Subcutaneous abdominal adipose tissue (tissue), 5 donors: ENCODE results near the gene GMDS.
"Not testable (repeated sequence)": the region's sequence is repeated elsewhere in the genome, so short reads cannot be mapped to it uniquely, and the experiment has no call there.

Source experiments
- H3K27ac ChIP-seq: one replicate; pipeline ENCODE4 v1.7.0; 2013; ENCODE audit warnings: low read depth, mild to moderate bottlenecking, inconsistent platforms, low read length, moderate library complexity
- H3K27me3 ChIP-seq, 5 donors: one replicate each; pipeline ENCODE4 v1.7.0; 2013; ENCODE audit warnings: low read length in 5 of 5, inconsistent platforms in 1 of 5; ENCODE audit not compliant: control insufficient read depth in 5 of 5, insufficient read depth in 4 of 5
- H3K36me3 ChIP-seq, 5 donors: one replicate each; pipeline ENCODE4 v1.7.0; 2013; ENCODE audit warnings: low read length in 5 of 5; ENCODE audit not compliant: control insufficient read depth in 5 of 5, insufficient read depth in 5 of 5
- H3K4me1 ChIP-seq, 5 donors: one replicate each; pipeline ENCODE4 v1.7.0; 2013; ENCODE audit warnings: low read length in 5 of 5, mild to moderate bottlenecking in 3 of 5, moderate library complexity in 1 of 5; ENCODE audit not compliant: control insufficient read depth in 5 of 5, insufficient read depth in 5 of 5
- H3K4me3 ChIP-seq, 5 donors: one replicate each; pipeline ENCODE4 v1.7.0; 2013; ENCODE audit warnings: low read length in 5 of 5, low read depth in 1 of 5
- H3K9ac ChIP-seq, 5 donors: one replicate each; pipeline ENCODE4 v1.7.0; 2013; ENCODE audit warnings: low read length in 5 of 5, mild to moderate bottlenecking in 4 of 5, moderate library complexity in 3 of 5
- H3K9me3 ChIP-seq, 5 donors: one replicate each; pipeline ENCODE4 v1.7.0; 2013; ENCODE audit warnings: low read length in 5 of 5; ENCODE audit not compliant: control insufficient read depth in 5 of 5
- donor health status: healthy.
- donor health status: healthy.
- donor health status: healthy.
- donor health status: healthy.
- donor health status: healthy.

Gene GMDS

DNA sequence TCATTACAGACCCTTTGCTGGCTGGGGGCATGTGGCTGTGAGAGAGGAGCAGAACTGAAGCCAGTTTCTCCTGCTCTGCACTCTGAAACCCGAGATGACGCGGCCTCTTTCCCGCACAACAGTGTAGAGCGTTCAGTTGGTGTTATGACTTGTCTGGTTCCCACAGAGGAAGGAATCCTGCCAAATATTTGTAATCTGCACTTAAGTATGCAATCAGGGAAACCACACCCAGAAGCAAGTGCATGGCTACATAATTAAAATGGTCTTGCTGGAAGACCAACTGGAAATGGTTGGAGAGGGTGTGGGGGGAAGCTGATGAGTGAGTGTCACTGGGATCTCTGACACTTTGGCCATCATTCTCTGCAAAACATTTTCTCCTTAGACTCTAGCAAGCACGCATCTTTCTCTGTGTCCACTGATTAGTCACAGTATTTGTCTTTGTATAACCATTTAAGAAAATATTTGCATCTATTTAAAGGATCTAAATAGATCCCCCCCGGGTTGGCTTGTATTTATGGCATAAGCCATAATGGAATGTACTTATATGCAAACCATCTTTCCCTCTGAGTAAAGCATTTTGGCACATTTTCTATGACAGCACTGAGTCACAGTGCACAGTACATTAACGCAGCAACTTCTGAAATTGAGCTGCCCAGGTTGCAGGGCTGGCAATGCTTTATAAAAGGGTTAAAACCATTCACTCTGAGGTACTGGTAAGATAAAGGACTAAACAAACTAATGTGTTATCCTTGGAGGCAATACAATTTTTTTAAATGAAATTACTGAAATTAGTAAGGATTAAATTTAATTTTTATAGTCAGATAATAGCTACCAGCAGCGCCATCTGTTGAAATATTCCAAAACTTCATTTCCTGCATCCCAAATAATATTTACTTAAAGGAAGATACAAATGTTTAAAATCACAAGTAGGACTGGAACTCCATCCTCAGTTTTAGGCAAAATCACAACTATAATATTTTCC is 559.0 kb downstream of the GMDS start:
- peaks cover 2 to 13% (median 10%) of the 10 kb centered on the region in 5 donors for H3K4me1 ChIP-seq

DNA sequence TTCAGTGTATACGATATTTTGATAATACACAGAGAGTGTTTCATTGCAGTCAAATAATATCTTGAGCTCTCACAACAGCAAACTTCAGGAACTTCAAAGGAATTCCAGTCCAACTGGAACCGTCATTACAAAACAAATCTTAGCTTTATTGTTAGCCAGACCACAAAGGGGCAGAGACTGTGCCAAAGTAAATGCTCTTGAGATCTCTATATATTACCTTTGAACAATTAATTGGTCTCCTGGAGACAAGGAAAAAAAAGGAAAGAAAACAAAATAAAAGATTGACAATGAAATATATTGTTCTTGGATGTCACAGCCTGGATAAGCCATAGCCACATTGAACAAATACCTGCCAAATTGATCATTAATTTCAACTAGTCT is 565.7 kb downstream of the GMDS start:
- Histone ChIP-seq H3K9me3 (no peaks in the 10 kb centered on the region), H3K27me3 (no peaks in the 10 kb centered on the region), H3K4me1 (peaks cover 0 to 8% (median 0%) of the 10 kb centered on the region in 5 donors), H3K36me3 (no peaks in the 10 kb centered on the region), H3K9ac (no peak overlapping the region), H3K27ac (no peak overlapping the region), H3K4me3 (no peak overlapping the region)

More for the DNA sequence above, 559.0 kb downstream of the GMDS start:
- Histone ChIP-seq H3K9me3 (no peaks in the 10 kb centered on the region), H3K36me3 (no peaks in the 10 kb centered on the region), H3K9ac (peak overlapping the region in 1 of 5 donors; percentile 14), H3K27ac (no peak overlapping the region), H3K4me3 (no peak overlapping the region), H3K27me3 (no peaks in the 10 kb centered on the region)

DNA sequence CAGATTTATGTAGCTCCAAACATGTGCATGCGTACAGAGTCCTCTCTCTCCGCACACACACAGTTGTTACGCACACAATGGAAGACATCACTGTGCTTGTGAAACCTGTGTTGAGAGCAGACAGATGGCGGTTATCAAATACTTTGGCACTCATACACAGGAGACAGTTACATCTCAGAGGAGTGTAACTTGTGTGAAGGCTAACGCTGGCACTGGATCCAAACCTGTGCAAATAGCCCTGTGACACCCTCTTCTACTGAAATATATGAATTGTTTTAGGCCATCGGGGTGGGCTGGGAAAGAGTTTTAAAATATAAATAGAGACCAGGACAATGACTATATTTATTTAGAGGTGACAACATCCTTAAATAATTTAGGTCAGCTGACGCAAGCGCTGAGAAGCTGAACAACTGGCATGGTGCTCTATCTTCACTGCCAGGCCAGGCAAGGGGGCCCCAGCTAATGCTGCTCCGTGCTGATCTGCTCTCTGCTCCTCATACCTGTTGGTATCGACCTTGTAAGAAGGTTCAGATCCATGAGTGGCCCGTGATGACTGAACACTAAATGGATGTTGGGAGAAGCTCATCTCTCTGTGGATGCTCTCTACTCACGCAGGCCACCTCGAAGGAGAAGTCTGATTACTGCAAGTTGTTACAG is 566.2 kb downstream of the GMDS start:
- no peak overlapping the region for H3K4me3 ChIP-seq
- H3K36me3 ChIP-seq = no peaks in the 10 kb centered on the region
- peaks cover 0 to 8% (median 0%) of the 10 kb centered on the region in 5 donors for H3K4me1 ChIP-seq
- H3K27ac ChIP-seq = no peak overlapping the region
- H3K27me3 ChIP-seq = no peaks in the 10 kb centered on the region
- H3K9me3 ChIP-seq = no peaks in the 10 kb centered on the region
- no peak overlapping the region for H3K9ac ChIP-seq

DNA sequence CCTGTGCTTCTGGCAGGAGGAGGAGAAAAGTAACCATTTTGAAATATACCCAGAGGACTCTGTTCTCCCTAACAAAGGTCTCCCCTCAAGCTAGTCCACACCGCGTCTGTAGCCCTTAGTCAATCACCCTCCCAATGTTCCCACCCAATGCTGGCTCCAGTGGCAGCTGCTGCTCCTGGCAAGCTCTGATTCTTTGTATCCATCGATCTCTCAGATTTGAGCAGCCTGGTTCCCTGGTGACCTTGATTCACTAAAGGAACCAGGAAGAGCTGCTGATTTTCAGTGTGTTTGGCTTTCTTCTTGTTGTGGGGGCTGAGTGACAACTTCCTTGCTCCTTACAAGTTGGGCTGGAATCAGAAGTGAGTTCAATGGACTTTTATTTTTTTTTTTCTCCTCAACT is 567.2 kb downstream of the GMDS start:
- no peaks in the 10 kb centered on the region for H3K9me3 ChIP-seq
- H3K27ac ChIP-seq = no peak overlapping the region
- no peaks in the 10 kb centered on the region for H3K36me3 ChIP-seq
- no peak overlapping the region for H3K4me3 ChIP-seq
- no peaks in the 10 kb centered on the region for H3K27me3 ChIP-seq
- no peak overlapping the region for H3K9ac ChIP-seq
- peaks cover 0 to 8% (median 0%) of the 10 kb centered on the region in 5 donors for H3K4me1 ChIP-seq

DNA sequence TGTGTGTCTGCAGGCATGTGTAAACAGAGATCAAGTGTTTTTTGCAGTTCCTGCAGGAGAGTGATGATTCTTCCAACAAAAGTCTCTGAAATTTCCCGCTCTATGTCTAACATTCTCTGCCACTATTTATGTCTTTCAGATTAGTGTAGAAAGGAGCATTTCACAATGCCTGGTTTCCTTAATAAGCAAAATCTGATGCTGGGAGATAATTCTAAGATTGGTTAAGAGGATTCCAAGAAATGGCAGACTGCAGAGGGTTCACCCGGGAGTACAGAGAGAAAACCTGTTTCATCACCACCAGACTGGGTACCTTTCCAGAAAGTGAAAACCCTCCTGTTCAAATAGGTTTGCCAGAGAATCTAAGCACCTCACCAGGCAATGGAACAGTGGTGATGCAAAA is 573.0 kb downstream of the GMDS start:
- Histone ChIP-seq H3K36me3 (no peaks in the 10 kb centered on the region), H3K4me1 (no peaks in the 10 kb centered on the region), H3K4me3 (no peak overlapping the region), H3K9ac (no peak overlapping the region), H3K27ac (no peak overlapping the region), H3K27me3 (no peaks in the 10 kb centered on the region), H3K9me3 (no peaks in the 10 kb centered on the region)

DNA sequence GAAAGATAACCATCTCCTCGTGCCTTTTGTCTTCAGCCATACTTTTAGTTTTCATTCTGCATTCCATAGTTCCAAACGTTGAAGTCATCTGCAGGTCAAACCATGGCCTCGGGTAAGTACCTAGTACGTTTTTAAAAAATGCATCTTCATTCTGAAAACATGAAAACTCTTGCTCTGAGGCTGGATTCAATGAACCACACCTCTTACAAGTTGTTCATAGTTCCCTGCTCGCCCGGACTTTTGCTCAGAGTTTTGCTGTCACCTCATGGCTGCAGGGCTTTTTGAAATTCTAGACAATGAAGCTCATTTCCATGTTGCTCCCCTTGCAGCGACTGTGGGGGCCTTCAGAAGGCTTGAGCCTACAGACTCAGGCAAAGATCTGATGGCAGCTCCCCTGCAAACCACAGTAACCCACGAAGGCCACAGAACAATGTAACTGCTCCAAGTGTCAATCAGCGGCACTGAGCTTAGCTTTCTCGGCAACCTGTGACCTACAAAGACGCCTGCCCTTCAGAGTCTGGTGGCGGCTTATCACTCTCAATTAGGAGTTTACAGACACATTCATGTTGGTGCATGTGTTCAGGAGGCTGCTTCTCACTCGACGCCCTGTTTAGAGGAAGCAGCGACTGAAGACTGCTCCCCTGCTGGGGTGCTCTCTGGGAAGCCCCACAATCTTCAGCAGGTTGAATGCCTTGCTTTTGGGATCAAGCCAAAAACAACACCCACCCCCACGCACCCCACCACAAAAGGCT is 574.5 kb downstream of the GMDS start:
- H3K36me3 ChIP-seq = no peaks in the 10 kb centered on the region

DNA sequence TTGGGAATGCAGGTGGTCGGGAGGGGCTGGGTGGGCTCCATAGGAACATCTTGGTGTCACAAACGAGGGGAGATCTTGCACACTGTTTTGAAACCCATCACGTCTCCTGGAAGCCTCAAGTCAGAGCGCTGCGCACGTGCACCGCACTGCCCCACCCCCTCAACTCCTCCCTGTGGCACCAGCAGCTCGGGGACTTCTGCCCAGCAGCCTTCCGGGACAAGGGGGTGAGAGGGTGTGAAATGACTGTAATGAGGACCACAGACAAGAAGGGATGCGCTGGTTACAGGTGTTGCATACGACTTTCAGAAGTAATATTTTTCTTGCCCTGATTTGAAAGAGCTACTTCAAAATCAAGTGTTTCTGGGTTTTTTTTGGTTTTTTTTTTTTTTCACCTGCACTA is 575.4 kb downstream of the GMDS start:
- Histone ChIP-seq H3K27me3 (no peaks in the 10 kb centered on the region), H3K27ac (no peak overlapping the region), H3K36me3 (no peaks in the 10 kb centered on the region), H3K4me3 (no peak overlapping the region), H3K9ac (no peak overlapping the region), H3K4me1 (no peaks in the 10 kb centered on the region), H3K9me3 (no peaks in the 10 kb centered on the region)

More for the DNA sequence above, 574.5 kb downstream of the GMDS start:
- Histone ChIP-seq H3K9me3 (no peaks in the 10 kb centered on the region), H3K4me1 (no peaks in the 10 kb centered on the region), H3K27me3 (no peaks in the 10 kb centered on the region), H3K9ac (no peak overlapping the region), H3K4me3 (no peak overlapping the region), H3K27ac (no peak overlapping the region)

DNA sequence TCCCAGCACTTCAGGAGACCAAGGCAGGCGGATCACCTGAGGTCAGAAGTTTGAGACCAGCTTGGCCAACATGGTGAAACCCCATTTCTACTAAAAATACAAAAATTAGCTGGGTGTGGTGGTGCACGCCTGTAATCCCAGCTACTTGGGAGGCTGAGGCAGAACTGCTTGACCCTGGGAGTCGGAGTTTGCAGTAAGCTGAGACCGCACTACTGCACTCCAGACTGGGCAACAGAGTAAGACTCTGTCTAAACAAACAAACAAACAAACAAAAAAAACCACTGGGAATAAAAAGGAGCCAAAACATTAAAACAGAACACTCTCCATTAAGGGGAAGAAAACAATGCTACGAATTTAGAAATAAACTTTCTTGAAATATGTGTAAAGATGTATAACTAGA is 576.9 kb downstream of the GMDS start:
- H3K4me1 ChIP-seq, H3K27me3 ChIP-seq, H3K27ac ChIP-seq, H3K9me3 ChIP-seq, H3K9ac ChIP-seq, H3K36me3 ChIP-seq, H3K4me3 ChIP-seq: not testable (repeated sequence)

DNA sequence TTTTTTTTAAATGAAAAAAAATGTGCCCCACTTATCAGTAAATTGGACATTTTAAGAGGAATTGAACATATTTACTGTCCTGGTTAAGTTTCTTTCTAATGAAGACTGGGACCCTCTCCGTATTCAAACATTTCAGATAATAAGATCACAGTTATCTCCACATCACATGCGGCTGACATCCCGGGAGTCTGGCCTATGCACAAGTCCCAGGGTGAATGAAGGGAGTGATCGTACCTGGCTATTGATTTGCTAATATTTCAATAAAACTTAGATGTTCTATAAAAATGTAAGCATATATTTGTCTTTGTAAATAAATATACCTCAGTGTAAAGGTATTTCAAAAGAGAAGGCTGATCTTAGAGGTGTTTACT is 577.6 kb downstream of the GMDS start:
- H3K4me1 ChIP-seq = no peaks in the 10 kb centered on the region
- no peak overlapping the region for H3K9ac ChIP-seq
- no peaks in the 10 kb centered on the region for H3K9me3 ChIP-seq
- H3K27me3 ChIP-seq = no peaks in the 10 kb centered on the region
- H3K27ac ChIP-seq = no peak overlapping the region
- no peaks in the 10 kb centered on the region for H3K36me3 ChIP-seq
- no peak overlapping the region for H3K4me3 ChIP-seq
